ENCODE measurements around the gene NKAIN2. TPM values are rescaled to one million over a fixed set of nuclear protein-coding genes. Genes with fewer than 3 reads are reported as not detected.

NKAIN2 gene
- total and polyA plus RNA-seq, 2 donors (not counting 3 experiments of a cell fraction or from before 2014, with no cell fraction given), result 0.03 TPM; not detected in 1

DNA sequence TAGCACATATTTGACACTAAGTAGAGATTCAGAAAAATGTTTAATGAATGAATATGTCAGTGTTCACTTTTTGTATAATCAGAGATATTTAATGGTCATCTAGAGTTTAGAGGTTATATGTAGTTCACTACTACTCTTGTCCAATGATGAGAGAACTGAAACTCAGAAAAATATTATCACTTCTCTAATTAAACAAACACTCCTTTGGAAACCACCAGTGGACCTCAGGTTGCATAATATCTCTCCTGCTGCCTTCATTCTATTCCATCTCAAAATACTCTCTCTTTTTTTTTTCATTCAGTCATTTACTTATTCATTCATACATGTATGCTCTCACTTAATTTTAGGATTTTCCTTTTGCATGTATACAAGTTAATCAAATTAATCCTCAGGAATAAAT lies 735.4 kb downstream of the NKAIN2 start:
- Histone ChIP-seq H3K27ac (ENCODE audit: insufficient read depth, low read depth, low read length) (no peak overlapping the region), H3K27me3 (ENCODE audit: control insufficient read depth in 2 of 2, insufficient read depth in 2 of 2, low read length in 2 of 2) (no peaks in the 10 kb centered on the region), H3K4me2 (ENCODE audit: insufficient read depth, low read length) (no peak overlapping the region), H3K9ac (replicated peaks; ENCODE audit: extremely low read depth, insufficient read depth, low read length) (no peak overlapping the region), H3K36me3 (ENCODE audit: control insufficient read depth in 2 of 2, extremely low read depth in 1 of 2, insufficient read depth in 2 of 2, low read length in 2 of 2) (no peaks in the 10 kb centered on the region), H2AFZ (ENCODE audit: low read depth, low read length) (no peak overlapping the region), H3K79me2 (ENCODE audit: control insufficient read depth, insufficient read depth, low read length) (no peaks in the 10 kb centered on the region), H3K4me3 (replicated peaks in 1 of 3; ENCODE audit: insufficient read depth in 1 of 3, low read depth in 1 of 3, low read length in 3 of 3) (no peak overlapping the region), H4K20me1 (replicated peaks; ENCODE audit: control insufficient read depth, extremely low read depth, insufficient read depth, low read length) (no peaks in the 10 kb centered on the region), H3K4me1 (ENCODE audit: control insufficient read depth, extremely low read depth, insufficient read depth, low read length) (no peaks in the 10 kb centered on the region), H3K9me1 (replicated peaks; ENCODE audit: control insufficient read depth, extremely low read depth, insufficient read depth, low read length) (no peaks in the 10 kb centered on the region), H3K9me3 (replicated peaks; ENCODE audit: control insufficient read depth, insufficient read depth, low read length) (no peaks in the 10 kb centered on the region)
- no peak for DNase-seq (ENCODE audit: low read depth, low spot score)
- ChIA-PET CTCF (no interaction called here), POLR2A (no interaction called here)
- FAIRE-seq, result no peak
- TF ChIP-seq MYC (IDR thresholded peaks at IDR 0.05; ENCODE audit: low read depth, low read length), result no peak
- no peak for TF ChIP-seq POLR2A (IDR thresholded peaks at IDR 0.05; ENCODE audit: low read depth, low read length)
- TF ChIP-seq, protein P1, sequence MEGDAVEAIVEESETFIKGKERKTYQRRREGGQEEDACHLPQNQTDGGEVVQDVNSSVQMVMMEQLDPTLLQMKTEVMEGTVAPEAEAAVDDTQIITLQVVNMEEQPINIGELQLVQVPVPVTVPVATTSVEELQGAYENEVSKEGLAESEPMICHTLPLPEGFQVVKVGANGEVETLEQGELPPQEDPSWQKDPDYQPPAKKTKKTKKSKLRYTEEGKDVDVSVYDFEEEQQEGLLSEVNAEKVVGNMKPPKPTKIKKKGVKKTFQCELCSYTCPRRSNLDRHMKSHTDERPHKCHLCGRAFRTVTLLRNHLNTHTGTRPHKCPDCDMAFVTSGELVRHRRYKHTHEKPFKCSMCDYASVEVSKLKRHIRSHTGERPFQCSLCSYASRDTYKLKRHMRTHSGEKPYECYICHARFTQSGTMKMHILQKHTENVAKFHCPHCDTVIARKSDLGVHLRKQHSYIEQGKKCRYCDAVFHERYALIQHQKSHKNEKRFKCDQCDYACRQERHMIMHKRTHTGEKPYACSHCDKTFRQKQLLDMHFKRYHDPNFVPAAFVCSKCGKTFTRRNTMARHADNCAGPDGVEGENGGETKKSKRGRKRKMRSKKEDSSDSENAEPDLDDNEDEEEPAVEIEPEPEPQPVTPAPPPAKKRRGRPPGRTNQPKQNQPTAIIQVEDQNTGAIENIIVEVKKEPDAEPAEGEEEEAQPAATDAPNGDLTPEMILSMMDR (IDR thresholded peaks at IDR 0.05; ENCODE audit: extremely low read depth in 1 of 2, insufficient read depth in 1 of 2, low read depth in 1 of 2, low read length in 2 of 2), result no peak
- no peak for TF ChIP-seq POLR2AphosphoS5 (IDR thresholded peaks at IDR 0.05; ENCODE audit: insufficient read depth, low read depth, low read length)
- TF ChIP-seq EZH2 (IDR thresholded peaks at IDR 0.05; ENCODE audit: borderline replicate concordance, low read depth, low read length, severe bottlenecking), result no peak
- TF ChIP-seq GATA2 (IDR thresholded peaks at IDR 0.05; ENCODE audit: insufficient read depth, insufficient read length, low read depth, low read length), result no peak
- no peak for TF ChIP-seq FOS (IDR thresholded peaks at IDR 0.05; ENCODE audit: borderline replicate concordance, insufficient read depth, low read length)
- TF ChIP-seq JUN (IDR thresholded peaks at IDR 0.05; ENCODE audit: borderline replicate concordance, insufficient read depth, insufficient read length, low read depth), result no peak
- intact Hi-C loops (cut with micrococcal nuclease) (no loop called here), dilution Hi-C loops (cut with MboI; ENCODE audit: extremely low pct_ligation_motif_present, low sequenced_read_pairs) (no loop called here)
- no TSS peak for BruUV-seq (replicated peaks)
